ENCODE measurements around the gene SMCO2.

SMCO2 gene

DNA sequence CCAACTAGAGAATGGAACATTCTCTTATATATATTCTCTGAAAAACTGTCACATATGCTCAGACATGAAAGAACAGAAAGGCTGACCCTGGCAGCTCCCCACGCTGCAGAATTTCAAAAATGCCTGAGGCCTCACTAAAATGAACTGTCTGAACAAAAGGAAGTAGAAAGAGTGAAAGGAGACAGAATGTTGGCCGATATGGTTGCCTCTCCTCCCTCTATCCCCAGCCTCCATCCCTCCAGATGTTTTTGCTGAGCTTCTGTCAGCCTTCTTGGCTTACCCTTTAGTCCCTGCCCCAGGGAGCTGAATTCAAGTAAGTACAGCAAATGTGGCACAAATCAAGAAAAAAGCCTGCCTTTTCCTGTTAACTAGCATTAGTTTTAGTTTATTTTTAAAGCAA lies 6.9 kb downstream of the SMCO2 start:
- DNase-seq (ENCODE audit: low read depth in 2 of 3, low spot score in 1 of 3): no peak

- no peak for DNase-seq (ENCODE audit: low read depth in 2 of 3, low spot score in 1 of 3)
These were observed 9.1 kb downstream of the SMCO2 start for GRCh38 chr12:27455589-27455988.

DNA sequence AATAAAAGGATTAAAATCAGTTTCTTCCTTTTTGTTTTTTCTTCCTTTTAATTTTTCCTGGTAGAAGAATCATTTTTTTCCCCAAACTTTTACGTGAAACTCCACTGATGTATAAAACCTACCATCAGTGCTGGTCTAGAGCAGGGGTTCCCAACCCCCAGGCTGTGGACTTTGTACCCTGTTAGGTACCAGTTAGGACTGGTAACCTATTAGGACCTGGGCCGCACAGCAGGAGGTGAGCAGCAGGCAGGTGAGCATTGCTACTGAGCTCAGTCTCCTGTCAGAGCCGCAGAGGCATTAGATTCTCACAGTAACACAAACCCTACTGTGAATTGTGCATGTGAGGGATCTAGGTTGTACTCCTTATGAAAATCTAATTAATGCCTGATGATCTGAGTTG lies 10.1 kb downstream of the SMCO2 start:
- no peak for DNase-seq (ENCODE audit: low read depth in 2 of 3, low spot score in 1 of 3)

GRCh38 chr12:27460471-27460978 lies 14.0 kb downstream of the SMCO2 start:
- DNase-seq (ENCODE audit: low read depth in 2 of 3, low spot score in 1 of 3): peak; percentile 24 to 38 (median 29)

DNA sequence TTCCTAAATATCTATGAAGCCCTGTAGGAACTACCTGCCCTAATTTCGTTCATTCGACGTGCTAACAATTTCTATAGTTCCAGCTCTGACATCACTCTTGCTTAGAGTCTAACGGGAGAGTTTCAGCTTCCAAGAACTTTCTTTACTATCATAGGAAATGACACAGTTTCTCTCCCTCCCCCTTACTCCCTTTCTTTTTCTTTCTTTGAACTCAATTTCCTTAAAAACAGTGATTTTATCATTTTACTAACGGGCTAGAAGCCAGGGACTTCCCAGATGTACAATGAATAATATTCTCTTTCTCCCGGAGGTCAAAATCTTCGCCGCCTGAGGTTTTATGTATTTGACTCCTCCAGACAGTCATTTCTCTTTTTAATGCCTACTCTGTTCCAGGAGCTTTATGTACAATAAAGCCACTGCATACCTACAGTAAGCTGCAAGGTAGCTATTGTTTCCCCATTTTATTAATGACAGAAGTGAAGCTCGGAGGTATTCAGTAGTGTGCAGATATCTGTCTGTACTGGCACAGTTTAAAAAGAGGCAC lies 15.7 kb downstream of the SMCO2 start:
- peak in 1 of 3 donors; percentile 8 for DNase-seq (ENCODE audit: low read depth in 2 of 3, low spot score in 1 of 3)

GRCh38 chr12:27462851-27463250 lies 16.3 kb downstream of the SMCO2 start:
- DNase-seq (ENCODE audit: low read depth in 2 of 3, low spot score in 1 of 3): no peak

DNA sequence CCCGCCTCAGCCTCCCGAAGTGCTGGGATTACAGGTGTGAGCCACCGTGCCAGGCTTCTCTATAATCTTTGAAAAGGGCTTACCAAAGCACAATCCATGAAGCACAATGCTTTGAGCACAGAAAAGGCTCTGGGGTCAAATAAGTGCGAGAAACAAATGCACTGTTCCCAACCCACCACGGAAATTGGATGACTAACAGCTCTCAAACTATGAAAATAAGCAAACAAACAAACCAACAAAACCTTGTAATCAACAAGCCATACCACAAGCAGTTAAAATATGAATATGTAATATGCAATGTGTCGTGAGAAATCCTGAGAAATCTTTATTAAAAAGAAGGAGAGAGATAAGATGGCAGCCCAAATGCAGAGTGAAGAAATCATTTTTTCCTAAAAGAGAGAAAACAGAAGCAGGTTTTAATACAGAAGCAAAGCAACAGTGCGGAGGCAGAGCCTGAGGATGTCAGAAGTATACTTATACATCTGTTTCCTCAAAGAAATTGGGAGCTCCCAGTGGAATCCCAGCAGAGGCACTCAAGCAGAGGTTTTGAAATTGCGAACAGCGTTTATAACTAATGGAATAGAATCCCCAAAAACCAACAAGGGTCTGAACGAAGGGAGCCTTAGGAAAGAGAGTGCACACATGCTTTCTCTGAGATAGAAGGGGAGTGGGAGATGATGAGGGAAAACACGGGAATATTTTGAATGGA lies 17.1 kb downstream of the SMCO2 start:
- no peak for DNase-seq (ENCODE audit: low read depth in 2 of 3, low spot score in 1 of 3)

GRCh38 chr12:27464220-27464554 lies 17.7 kb downstream of the SMCO2 start:
- peak; percentile 18 to 38 (median 21) for DNase-seq (ENCODE audit: low read depth in 2 of 3, low spot score in 1 of 3)

DNA sequence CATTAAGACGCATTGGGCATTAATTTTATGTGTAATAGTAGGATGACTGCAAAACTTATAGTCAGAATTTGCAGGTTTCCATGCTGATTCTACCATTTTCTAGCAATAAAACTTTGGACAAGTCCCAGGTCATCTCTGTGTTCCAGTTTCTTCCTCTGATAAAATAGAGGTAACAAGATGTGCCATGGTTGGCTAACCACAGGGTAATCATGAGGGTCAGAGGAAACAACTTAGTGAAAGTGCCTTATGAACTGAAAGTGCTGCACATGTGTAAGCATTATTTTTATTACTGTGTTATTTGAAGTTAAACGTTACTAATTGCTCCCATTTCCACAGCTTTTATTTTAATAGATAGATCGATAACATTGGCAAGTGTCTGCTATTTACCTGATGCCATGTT lies 21.1 kb downstream of the SMCO2 start:
- no peak for DNase-seq (ENCODE audit: low read depth in 2 of 3, low spot score in 1 of 3)

DNA sequence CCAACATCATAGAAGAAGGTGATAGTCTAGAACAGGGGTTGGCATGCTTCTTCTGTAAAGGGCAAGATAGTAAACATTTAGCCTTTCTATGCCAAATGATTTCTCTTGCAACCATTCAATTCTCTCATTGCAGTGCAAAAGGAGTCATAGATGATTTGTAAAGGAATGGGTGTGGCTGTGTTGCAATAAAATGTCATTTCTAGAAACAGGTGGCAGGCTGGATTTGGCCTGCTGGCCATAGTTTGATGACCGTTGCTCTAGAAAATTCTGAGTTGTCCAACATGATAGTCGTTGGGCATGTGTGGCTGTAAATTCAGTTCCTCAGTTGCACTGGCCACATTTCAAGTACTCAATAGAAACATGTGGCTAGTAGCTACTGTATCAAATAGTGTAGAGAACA lies 21.7 kb downstream of the SMCO2 start:
- no peak for DNase-seq (ENCODE audit: low read depth in 2 of 3, low spot score in 1 of 3)

- DNase-seq (ENCODE audit: low read depth in 2 of 3, low spot score in 1 of 3): no peak
These were observed 22.7 kb downstream of the SMCO2 start for GRCh38 chr12:27469176-27469736.

- DNase-seq (ENCODE audit: low read depth in 2 of 3, low spot score in 1 of 3): no peak
These were observed 26.1 kb downstream of the SMCO2 start for GRCh38 chr12:27472604-27473003.

DNA sequence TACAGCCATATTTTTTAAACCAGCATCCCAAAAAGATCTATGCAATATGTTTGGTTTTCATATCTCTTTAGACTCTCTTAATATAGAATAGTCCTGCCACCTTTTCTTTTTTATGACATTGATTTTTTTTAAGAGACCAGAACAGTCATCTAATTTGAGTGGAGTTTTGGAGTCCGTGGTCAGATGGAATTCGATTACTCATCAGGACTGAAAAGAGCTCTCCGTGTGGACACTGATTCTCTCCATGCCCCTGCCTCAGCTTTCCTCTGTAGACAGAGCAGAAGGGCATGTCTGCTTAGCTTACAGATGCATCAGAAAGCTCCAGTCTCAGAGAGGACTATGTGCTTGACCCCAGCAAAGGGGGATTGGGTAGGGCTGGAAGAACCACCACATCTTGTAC lies 27.8 kb downstream of the SMCO2 start:
- DNase-seq (ENCODE audit: low read depth in 2 of 3, low spot score in 1 of 3): no peak

DNA sequence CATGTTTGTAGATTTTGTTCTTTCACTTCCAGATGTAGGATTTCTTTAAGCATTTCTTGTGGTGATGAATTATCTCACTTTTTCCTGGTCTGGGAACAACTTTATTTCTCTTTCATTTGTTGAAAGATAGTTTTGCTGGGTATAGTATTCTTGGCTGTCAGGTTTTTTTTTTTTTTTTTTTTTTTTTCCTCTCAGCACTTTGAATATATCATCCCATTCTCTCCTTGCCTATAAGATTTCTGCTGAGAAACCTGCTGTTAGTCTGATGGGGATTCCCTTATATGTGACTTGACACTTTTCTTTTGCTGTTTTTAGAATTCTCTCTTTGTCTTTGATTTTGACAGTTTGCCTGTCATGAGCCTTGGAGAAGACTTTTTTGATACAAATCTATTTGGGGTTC lies 30.5 kb downstream of the SMCO2 start:
- DNase-seq (ENCODE audit: low read depth in 2 of 3, low spot score in 1 of 3): no peak

- no peak for DNase-seq (ENCODE audit: low read depth in 2 of 3, low spot score in 1 of 3)
These were observed 32.4 kb downstream of the SMCO2 start for GRCh38 chr12:27478949-27479348.

GRCh38 chr12:27480016-27480415 lies 33.5 kb downstream of the SMCO2 start:
- no peak for DNase-seq (ENCODE audit: low read depth in 2 of 3, low spot score in 1 of 3)

GRCh38 chr12:27486961-27487360 lies 40.4 kb downstream of the SMCO2 start:
- no peak for DNase-seq (ENCODE audit: low read depth in 2 of 3, low spot score in 1 of 3)

DNA sequence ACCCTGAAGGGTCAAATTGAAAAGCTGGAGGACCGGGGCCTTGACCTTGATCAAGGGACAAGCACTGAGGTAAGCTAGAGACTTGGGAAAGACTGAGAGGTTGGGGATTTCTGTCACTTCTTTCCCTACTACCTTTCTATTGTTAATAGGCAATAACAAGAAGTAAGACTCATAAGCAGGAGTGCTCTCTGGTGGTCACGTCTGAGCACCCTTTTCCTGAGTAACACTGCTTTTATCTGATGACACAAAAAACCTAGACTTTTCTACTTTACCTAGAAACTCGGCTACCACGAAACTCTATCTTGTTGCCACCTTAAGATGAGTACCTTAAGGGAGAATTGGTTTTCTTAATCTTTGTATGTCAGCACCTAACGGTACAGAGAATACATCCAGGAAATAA lies 41.9 kb downstream of the SMCO2 start:
- no peak for DNase-seq (ENCODE audit: low read depth in 2 of 3, low spot score in 1 of 3)

DNA sequence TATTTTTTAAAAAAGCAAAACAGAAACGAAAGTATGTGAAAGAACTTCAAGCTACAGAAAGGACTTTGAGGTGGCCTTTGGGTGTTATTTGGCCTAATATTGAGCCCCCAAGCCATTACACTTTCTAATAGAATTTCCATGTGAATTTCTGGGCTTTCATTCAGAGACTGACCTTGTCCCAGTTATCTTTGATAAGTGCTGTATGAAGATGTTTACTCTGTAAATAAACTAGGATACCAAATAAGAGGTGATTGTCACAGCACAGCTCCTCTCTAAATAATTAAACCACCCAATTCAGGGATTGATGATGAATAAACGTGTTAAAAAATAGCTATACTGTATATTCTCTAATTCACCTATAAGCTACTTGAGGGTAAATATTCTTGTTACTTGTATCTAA lies 44.7 kb downstream of the SMCO2 start:
- no peak for DNase-seq (ENCODE audit: low read depth in 2 of 3, low spot score in 1 of 3)

DNA sequence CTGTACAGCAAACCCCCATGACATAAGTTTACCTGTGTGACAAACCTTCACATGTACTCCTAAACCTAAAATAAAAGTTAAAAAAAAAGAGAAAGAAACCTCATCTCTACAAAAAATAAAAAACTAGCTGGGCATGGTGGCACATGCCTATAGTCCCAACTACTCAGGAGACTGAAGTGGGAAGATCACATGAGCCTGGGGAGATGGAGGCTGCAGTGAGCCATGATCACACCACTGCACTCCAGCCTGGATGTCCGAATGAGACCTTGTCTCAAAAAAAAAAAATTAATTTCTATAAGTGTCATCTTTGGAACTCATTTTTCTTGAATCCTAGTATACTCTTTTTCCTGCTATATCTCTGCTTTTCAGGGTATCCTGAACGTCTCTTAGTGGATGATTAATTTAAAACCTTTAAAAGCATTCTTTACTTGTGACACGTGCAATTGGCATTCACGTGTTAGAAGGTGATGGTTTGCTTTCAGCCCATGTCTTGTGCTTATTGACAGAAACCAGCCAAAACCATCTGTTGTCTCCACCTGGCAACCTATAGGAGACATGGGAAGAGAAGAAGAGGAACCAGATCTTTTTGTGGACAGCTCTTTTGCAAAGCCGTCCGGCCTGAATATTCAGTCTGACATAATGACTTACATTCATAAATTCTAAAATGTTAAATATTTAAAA lies 46.9 kb downstream of the SMCO2 start:
- no peak for DNase-seq (ENCODE audit: low read depth in 2 of 3, low spot score in 1 of 3)

DNA sequence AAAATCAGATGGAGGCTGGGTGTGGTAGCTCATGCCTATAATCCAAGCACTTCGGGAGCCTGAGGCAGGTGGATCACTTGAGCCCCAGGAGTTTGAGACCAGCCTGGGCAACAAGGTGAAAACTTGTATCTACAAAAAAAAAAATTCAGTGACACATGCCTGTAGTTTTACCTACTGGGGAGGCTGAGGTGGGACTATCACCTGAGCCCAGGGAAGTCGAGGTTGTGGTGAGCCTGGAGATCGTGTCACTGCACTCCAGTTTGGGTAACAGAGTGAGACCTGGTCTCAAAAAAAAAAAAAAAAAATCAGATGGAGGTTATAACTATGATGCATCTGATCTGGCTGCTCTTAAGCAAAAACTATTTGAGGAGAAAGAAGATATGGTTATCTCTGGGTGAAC lies 50.9 kb downstream of the SMCO2 start:
- no peak for DNase-seq (ENCODE audit: low read depth in 2 of 3, low spot score in 1 of 3)

- peak in 1 of 3 donors; percentile 9 for DNase-seq (ENCODE audit: low read depth in 2 of 3, low spot score in 1 of 3)
These were observed 51.6 kb downstream of the SMCO2 start for GRCh38 chr12:27498149-27498548.
